GM10248 (cell line): ENCODE data around the gene IL20.

Source experiments
- CTCF ChIA-PET: fragments of 300-600 bp; sonication (Branson Sonifier 250); formaldehyde crosslinking; extraction: SDS; loops from one replicate; lab custom pipeline; 2021; ENCODE audit warnings: antibody characterized with exemption; lab: Yijun Ruan, JAX
- POLR2A ChIA-PET: fragments of 350-650 bp; sonication (Branson Sonifier 250); formaldehyde crosslinking; extraction: SDS; loops from one replicate; lab custom pipeline; 2020; ENCODE audit warnings: antibody characterized with exemption; lab: Yijun Ruan, JAX
- DNase-seq: peaks from one replicate; pipeline ENCODE4 v3.0.0; 2012; ENCODE audit errors: extremely low spot score
- TF ChIP-seq, protein P1 (sequence below): IDR thresholded peaks from 2 replicates; pipeline ENCODE4 v1.5.1; 2012; ENCODE audit warnings: mild to moderate bottlenecking, low read depth; ENCODE audit errors: extremely low read depth, missing control alignments, control extremely low read depth

The IL20 gene

GRCh38 chr1:206866062-206866461, 639 bp downstream of the IL20 start:
- POLR2A ChIA-PET, result no interaction called here
- DNase-seq, result no peak
- TF ChIP-seq, protein P1, sequence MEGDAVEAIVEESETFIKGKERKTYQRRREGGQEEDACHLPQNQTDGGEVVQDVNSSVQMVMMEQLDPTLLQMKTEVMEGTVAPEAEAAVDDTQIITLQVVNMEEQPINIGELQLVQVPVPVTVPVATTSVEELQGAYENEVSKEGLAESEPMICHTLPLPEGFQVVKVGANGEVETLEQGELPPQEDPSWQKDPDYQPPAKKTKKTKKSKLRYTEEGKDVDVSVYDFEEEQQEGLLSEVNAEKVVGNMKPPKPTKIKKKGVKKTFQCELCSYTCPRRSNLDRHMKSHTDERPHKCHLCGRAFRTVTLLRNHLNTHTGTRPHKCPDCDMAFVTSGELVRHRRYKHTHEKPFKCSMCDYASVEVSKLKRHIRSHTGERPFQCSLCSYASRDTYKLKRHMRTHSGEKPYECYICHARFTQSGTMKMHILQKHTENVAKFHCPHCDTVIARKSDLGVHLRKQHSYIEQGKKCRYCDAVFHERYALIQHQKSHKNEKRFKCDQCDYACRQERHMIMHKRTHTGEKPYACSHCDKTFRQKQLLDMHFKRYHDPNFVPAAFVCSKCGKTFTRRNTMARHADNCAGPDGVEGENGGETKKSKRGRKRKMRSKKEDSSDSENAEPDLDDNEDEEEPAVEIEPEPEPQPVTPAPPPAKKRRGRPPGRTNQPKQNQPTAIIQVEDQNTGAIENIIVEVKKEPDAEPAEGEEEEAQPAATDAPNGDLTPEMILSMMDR, result no peak
- CTCF ChIA-PET, result interaction anchor here (1.1 to 8.4 kb wide), 18 partner anchors 10 to 166 kb away, joined by 3 to 65 read pairs (median 11); partner anchors contain the start of gene IL24

DNA sequence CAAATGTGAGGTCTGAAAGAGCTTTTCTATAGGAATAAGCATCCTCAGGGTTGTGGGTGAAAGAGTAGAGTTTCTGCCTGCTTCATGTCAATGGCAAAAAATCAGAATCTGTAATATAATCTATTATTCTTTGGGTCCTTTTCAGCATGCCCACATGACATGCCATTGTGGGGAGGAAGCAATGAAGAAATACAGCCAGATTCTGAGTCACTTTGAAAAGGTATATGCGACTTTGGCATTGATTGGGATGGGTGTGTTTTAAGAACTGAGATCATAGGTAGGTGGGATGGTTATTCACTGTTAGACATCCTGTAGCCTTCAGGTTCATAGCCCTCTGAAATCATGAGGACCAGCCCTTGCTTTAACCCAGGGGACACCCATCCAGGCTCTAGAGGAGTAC, 1.8 kb downstream of the IL20 start:
- ChIA-PET POLR2A (no interaction called here), CTCF (interaction anchor here (0.8 to 8.4 kb wide), 7 partner anchors 14 to 113 kb away, joined by 3 to 65 read pairs (median 8); no protein-coding TSS in a partner anchor)
- TF ChIP-seq, protein P1, result no peak

GRCh38 chr1:206867716-206868115, 2.3 kb downstream of the IL20 start:
- ChIA-PET CTCF (interaction anchor here (1.0 to 8.4 kb wide), 7 partner anchors 13 to 132 kb away, joined by 3 to 65 read pairs (median 8); no protein-coding TSS in a partner anchor), POLR2A (no interaction called here)
- DNase-seq, result no peak
- TF ChIP-seq, protein P1, result no peak

More for the DNA sequence above, 1.8 kb downstream of the IL20 start:
- no peak for DNase-seq

GRCh38 chr1:206868264-206868663, 2.8 kb downstream of the IL20 start:
- ChIA-PET CTCF (interaction anchor here (1.0 to 8.4 kb wide), 5 partner anchors 20 to 133 kb away, joined by 3 to 65 read pairs (median 3); no protein-coding TSS in a partner anchor), POLR2A (no interaction called here)
- TF ChIP-seq, protein P1, result no peak
- no peak for DNase-seq

- TF ChIP-seq, protein P1, result no peak
- ChIA-PET POLR2A (no interaction called here), CTCF (interaction anchor here (1.0 to 4.1 kb wide), 10 partner anchors 8 to 376 kb away, joined by 3 to 17 read pairs (median 7); no protein-coding TSS in a partner anchor)
- DNase-seq, result no peak
Measured at GRCh38 chr1:206872139-206872538, 6.7 kb downstream of the IL20 start.

DNA sequence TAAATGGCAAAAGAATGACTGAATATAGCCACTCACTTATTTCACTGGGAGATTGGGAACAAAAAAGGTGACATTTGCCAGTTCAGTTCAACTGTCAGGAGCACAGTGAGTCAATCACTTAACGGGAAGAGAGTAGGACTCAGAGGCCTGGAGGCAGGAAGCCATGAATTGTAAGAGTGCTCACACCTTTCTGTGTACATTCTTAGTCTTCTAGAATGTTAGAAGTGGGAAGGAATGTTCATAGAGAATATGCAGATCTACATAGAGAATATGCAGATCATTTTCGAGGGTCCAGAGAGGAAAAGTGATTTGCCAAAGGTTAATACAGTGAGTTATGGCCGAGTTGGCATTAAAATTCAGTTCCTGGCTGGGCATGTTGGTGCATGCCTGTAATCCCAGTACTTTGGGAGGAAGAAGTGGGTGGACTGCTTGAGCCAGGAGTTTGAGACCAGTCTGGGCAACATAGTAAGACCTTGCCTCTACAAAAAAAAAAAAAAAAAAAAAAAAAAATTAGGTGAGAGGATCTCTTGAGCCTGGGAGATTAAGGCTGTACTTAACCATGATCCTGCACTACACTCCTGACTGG, 8.3 kb downstream of the IL20 start:
- TF ChIP-seq, protein P1, result no peak
- POLR2A ChIA-PET, result no interaction called here
- CTCF ChIA-PET, result interaction anchor here (0.9 to 2.8 kb wide), 5 partner anchors 9 to 378 kb away, joined by 3 to 7 read pairs (median 4); no protein-coding TSS in a partner anchor
- DNase-seq, result no peak
